NCI-H1092 treated with DMSO at 0.1 percent for 48 hours (cell line): ENCODE measurements around the gene PIK3CA.
"Not testable (repeated sequence)": the region's sequence is repeated elsewhere in the genome, so short reads cannot be mapped to it uniquely, and the experiment has no call there.

ENCODE experiments used
- DNase-seq: peaks from one replicate; lab custom pipeline; 2025; lab: John Stamatoyannopoulos, UW

The PIK3CA gene

DNA sequence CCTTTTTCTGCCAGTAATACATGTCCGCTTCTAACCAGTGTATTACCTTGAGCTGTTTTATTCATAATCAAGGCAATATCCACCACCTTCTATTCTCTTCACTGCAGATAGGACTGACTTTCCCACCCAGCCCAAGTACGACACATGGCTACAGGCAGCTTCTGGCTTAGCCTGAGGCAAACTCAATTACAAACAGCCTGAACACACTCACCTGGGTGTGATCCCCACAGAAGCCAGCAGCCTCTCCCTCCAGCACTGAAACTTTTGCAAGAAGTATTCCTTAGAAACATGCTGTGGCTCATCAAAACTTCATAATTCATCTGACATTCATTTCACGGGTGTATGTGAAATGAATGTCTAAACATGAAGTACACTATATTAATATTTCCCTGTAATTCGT lies 116.3 kb downstream of the PIK3CA start:
- no peak for DNase-seq

DNA sequence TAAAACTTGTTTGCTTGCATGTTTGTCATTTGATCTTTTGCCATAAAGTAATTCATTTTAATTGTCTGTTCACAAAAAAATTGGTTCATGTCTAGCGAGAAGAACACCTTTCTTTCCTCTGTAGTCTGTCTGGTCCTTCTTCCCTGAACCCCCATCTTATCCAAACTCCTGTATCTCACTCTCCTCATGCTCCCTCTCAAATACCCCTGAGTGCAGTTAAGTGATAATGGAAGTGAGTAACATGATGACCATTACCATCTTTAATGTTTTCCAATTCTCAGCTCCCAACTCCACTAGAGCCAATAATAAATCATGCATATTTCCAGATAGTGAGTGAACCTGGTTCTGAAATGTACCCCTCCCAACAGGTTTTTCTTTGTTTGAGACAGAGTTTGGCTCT lies 116.9 kb downstream of the PIK3CA start:
- no peak for DNase-seq

DNA sequence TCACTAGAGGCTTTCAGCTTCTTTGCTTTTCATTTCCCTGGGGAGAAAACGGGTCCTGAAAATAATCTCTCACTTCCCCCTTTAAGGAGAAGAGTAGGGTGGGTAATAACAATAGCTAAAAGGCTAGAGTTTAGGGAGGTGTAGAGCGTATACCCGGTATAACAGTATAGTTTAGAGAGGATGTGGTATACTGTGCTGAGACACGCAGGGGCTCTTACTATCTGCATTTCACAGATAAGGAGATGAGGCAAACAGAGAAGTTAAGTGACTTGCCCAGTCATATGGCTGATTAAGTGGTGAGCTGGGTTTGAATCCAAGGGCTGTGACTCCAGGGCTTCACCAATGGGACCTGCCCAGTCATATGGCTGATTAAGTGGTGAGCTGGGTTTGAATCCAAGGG lies 117.7 kb downstream of the PIK3CA start:
- DNase-seq = no peak

DNA sequence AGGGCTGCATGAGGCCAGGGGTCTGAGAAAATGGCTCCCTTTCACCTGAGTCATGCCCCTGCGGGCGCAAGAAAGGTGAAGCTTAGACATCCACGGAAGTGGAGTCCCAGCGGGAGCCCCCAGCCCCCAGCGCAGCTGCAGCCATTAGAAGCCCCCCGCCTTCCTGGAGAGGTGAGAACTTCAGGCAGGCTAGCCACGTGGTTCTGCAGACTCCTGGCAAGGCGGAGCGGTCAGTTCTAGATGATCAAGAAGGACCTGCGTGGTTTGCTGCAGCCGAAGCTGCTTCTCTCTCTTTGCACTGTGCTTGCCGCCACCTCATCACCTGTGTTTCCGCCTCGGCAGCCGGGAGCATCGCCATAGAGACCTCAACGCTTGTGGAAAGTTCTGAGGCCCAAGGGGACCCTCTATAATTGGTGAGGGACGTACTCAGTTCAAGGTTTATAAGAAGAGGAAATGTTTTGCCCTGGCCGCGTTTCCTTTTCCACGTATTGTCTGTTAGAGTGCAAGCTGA lies 118.6 kb downstream of the PIK3CA start:
- no peak for DNase-seq

DNA sequence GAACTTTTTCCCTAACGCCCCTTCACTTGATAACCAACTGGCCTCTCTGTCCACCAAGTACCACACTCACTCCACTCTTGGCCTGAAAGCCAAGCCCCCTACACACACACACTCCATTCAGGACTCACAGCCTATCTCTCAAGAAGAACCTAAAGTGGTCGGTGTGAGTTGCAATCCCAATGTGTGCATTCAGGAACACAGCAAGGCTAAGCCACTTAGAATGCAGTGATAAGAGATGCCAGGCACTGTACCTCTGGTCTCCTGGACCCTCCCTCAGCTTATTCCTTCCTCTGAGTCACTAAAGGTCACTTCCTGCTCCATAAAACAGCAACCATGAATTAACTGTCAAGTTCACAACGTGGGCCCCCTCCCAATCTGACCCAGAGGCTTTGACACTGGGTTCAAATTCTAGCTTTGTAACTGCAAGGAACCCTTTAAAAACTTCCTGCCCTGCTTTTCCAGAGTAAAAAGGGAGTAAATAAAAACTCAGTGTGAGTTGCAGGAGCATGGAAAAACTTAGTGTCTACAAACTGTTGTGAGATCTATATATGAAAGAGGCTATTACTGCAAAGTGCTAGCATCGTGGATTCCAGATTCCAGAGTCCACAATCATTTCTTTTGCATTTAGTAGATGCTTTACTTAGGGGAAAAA lies 120.4 kb downstream of the PIK3CA start:
- DNase-seq = no peak

DNA sequence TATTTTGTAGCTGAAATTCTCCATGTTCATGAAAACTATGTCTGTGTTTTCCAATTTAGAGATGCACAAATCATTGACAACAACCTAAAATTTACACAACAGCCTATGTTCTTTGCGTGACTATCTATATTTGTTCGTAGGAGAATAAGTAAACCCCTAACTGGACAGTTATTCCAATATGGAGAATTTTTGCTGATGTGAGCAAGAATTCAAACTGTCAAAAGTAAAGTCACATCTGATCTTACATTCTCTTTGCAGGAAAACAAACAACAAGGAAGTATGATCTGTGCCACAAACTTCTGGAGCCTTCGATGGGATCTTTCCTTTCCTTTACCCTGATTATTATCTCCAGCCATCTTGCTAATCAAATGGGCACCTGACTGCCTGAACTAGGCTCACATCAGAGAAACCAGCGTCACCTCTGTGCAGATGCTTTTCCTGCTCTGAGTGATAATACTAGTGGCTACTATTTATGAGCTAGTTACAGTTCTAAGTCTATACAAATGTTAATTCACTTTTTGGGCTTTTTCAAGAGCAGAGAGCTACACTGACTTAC lies 121.1 kb downstream of the PIK3CA start:
- DNase-seq = no peak

DNA sequence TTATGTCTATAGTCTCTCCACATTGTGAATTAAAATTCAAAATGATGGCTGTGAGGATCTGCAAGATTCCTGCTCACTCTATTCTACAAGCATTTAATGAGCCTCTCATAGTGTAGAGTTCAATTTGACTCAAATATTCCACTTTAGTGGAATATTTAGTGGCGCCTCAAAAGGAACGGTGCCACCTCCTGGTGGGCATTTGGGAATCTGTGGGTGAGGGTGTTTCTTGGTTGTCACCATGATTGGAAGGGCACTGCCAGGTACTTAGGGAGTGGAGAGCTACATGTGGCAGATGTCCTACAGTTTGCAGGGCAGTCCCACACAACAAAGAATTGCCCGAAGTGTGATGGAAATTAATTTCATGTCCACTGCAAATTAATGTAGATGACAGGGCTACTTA lies 124.2 kb downstream of the PIK3CA start:
- no peak for DNase-seq

DNA sequence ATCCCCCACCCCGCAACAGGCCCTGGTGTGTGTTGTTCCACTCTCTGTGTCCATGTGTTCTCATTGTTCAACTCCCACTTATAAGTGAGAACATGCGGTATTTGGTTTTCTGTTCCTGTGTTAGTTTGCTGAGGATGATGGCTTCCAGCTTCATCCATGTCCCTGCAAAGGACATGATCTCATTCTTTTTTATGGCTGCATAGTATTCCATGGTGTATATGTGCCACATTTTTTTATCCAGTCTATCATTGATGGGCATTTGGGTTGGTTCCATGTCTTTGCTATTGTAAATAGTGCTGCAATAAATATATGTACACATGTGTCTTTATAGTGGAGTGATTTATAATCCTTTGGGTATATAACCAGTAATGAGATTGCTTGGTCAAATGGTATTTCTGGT lies 126.3 kb downstream of the PIK3CA start:
- not testable (repeated sequence) for DNase-seq

DNA sequence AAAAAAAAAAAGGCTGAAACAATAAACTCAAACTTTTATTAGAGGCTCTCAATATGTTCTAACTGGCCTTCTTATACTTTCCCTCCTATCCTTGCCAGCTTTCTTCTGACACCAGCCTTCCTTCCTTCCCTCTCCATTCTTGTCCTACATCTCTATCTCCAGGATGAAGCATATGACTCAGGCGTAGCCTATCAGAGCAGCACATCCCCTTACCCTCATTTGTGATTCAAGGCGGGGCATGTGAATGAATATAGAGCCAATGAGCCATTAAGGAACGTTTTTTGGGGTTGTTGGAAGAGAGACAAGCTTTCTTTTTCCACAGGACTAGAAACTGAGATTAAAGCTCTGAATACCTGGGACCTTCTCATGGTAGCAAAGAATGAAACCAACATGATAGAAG lies 127.8 kb downstream of the PIK3CA start:
- no peak for DNase-seq

DNA sequence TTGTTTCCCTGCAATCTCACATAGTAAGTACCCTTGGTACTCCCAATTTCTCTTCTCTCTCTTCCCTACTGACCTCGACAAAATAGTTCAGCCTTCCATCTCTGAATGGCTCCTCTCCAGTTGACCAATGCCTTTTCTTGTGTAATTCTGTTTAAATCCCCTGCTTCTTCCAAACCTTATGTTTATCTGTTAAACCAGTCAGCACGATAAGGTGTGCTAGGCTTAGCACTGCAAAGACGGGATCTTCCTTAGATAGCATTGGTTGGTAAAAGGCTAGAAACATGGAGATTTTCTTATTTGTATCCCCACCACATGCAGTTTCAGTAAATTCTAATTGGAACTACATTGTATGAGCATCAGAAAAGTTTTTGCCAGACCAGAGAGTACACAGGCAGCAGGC lies 128.6 kb downstream of the PIK3CA start:
- DNase-seq = no peak

DNA sequence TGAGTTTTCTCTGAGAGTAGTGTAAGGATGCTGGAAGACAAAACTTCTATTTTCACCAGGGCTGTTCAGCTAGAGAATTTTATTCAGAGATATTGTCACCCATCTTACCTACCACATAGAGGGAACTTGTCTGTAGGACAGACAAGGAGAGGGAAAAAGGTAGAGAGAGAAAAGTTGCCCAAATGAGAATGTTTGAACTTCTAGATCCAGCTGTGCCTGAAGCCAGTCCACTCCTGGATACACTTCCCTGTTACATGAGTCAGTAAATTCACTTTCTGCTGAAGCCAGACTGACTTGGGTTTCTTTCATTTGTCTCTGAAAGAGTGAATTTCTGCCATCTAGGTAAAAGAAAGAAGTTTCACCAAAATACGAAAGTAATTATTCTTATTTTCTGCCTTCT lies 130.0 kb downstream of the PIK3CA start:
- DNase-seq = no peak

DNA sequence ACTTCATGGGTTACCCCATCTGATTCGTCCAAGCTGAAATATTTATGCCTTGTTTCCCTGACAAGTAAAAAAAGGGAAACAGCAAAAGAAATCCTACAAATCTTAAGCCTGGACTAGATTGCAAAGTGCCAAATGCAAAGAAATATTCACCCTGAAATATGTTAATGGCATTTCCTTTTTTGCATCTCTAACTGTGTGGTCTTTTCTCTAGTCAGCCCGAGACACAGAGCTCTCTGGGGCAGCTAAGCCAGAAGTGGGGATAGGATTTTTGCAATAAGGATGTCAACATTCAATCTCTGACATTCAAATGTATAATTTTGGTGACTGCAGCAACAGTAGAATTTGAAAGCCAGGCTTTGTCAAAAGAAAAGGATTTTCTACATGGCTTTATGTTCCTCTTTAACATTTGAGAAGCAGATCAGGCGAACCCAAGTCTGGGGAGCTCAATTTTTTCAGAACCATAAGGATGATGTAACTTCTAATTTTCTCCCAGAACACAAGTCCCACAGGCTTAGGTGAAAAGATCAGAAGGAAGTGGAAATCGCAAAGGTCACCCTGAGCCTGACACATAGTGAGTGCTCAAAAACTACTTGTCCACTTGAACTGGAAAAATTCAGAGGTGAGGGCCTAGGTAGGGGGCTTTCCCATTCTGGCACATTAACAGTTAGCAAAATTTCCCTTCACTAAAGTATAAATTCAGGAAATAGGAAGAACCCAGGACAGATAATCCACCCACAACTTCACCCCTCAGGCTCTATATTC lies 131.0 kb downstream of the PIK3CA start:
- no peak for DNase-seq

DNA sequence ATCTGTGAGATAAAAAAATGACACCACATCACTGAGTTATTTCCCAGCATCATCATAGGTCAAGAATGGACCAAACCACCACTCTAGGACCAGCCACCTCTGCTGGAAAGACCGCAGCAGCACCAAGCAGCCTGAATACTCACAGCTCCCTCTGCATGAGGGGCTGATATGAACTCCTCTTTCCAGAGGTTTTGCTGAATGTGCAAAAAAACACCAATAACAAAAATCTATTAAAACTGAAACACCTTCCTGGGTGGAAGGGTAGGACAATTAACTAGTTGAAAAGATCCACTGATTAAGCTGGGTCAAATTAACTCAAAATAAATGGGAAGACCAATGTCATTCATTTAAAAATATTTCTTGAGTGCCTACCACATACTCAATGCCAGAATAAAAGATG lies 131.7 kb downstream of the PIK3CA start:
- DNase-seq = no peak

DNA sequence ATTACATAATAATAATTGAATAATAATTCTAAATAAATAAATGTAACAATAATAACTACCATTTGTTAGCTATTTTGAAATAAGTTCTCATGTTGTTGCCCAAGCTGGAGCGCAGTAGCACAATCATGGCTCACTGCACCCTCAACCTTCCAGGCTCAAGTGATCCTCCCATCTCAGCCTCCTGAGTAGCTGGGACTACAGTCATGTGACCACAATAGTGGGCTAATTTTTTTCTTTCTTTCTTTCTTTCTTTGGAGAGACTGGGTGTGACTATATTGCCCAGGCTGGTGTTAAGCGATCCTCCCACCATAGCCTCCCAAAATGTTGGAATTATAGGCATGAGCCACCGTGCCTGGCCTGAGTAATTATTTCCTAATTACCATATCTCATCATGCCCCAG lies 133.7 kb downstream of the PIK3CA start:
- no peak for DNase-seq

DNA sequence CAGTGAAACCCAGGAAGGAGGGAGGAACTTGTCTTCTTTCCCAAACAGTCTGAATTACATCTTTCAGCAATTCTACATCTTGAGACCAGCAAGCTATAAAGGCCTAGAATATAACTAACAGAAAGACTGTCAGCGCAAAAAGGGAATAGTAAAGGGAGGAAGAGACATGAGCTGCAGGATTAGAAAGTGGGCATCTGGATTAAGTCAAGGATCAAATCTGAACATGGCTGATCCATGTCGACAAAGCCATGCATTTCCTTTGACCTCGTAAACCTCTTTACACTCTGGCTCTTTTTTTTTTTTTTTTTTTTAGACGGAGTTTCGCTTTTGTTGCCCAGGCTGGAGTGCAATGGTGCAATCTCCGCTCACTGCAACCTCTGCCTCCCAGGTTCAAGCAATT lies 138.2 kb downstream of the PIK3CA start:
- no peak for DNase-seq

DNA sequence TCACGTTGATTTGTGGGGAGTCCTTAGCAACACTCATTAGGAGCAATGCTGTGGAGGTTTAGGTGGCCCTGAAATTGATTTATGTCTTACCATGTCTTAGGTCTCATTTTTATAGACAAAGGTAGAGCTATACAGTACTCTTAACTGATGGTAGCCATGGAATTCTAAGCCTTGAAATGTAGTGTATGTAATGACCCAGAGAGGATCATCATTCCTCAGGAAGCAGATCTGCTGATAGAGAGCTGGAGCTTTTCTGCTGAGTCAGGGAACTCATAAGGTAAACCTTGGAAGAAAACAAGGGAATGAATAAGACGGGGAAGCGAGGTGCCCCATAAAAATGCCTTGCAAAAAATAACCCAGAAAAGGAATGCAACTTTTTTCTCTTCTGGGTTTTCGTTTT lies 140.7 kb downstream of the PIK3CA start:
- no peak for DNase-seq

DNA sequence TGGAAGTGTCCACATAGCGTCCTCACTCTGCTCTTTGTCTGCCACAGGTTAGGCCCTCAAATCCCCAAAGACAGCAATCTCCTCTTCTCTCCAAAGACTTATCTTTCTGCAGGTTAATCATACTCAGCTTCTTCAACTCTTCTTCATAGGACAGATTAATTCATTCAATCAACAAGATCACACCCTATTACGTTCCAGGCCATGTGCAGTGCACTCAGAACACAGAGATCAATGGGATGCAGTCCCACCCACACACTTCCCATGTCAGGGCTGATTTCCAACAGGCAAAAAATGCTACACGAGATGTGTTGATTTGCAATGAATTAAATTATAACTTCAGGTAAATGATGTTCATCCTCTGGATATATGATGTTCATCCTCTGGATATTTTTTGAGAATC lies 141.1 kb downstream of the PIK3CA start:
- no peak for DNase-seq
